Kasumi-1 (cell line): ENCODE measurements around the gene EIF4ENIF1.
A peak's percentile ranks its signal among the peaks of the same experiment; 100 is the strongest.
"Not testable (repeated sequence)": the region's sequence is repeated elsewhere in the genome, so short reads cannot be mapped to it uniquely, and the experiment has no call there.

ENCODE experiments used
- DNase-seq, 2 experiments: peaks; one replicate each; lab custom pipeline; 2025; lab: John Stamatoyannopoulos, UW

Gene EIF4ENIF1

GRCh38 chr22:31442768-31443489, 46.7 kb downstream of the EIF4ENIF1 start:
- no peak for DNase-seq

- no peak for DNase-seq
Observed at GRCh38 chr22:31441652-31442051, 48.0 kb downstream of the EIF4ENIF1 start.

- no peak for DNase-seq
Observed at GRCh38 chr22:31440681-31441080, 49.0 kb downstream of the EIF4ENIF1 start.

GRCh38 chr22:31439808-31440207, 49.8 kb downstream of the EIF4ENIF1 start:
- no peak for DNase-seq

GRCh38 chr22:31436132-31436531, 53.5 kb downstream of the EIF4ENIF1 start:
- DNase-seq = no peak

- DNase-seq = no peak
Observed at GRCh38 chr22:31431950-31432349, 57.7 kb downstream of the EIF4ENIF1 start.

GRCh38 chr22:31425331-31426050, 64.2 kb downstream of the EIF4ENIF1 start:
- DNase-seq = no peak

GRCh38 chr22:31402350-31402749, 87.3 kb downstream of the EIF4ENIF1 start:
- DNase-seq = not testable (repeated sequence)

- DNase-seq = peak in 1 of 2 experiments; percentile 35
Observed at GRCh38 chr22:31400023-31400397, 89.6 kb downstream of the EIF4ENIF1 start.

GRCh38 chr22:31399211-31400022, 90.2 kb downstream of the EIF4ENIF1 start, which contains the start of gene DRG1:
Gene DRG1, plus strand, starts transcription at chr22:31399604. Its CDS starts 80 bp downstream, at chr22:31399684.
- DNase-seq = peak; percentile 96

- no peak for DNase-seq
Observed at GRCh38 chr22:31398231-31398630, 91.4 kb downstream of the EIF4ENIF1 start.

GRCh38 chr22:31394326-31394725, 95.3 kb downstream of the EIF4ENIF1 start:
- no peak for DNase-seq

GRCh38 chr22:31393893-31394292, 95.7 kb downstream of the EIF4ENIF1 start:
- DNase-seq = no peak
